GM12878 (cell line): Measurements from ENCODE around the gene GK. TPM values are rescaled to one million over a fixed set of nuclear protein-coding genes. Genes with fewer than 3 reads are reported as not detected.

Source experiments
- BACH1 ChIP-seq: fragments of 450-650 bp; IDR thresholded peaks from 2 replicates; pipeline ENCODE4 v1.6.1; 2017; ENCODE audit warnings: mild to moderate bottlenecking, borderline replicate concordance
- ESRRA ChIP-seq: IDR thresholded peaks from 2 replicates; pipeline ENCODE4 v1.6.1; 2012; ENCODE audit warnings: mild to moderate bottlenecking, low read length, improper control_type of control experiment
- EZH2 ChIP-seq: IDR thresholded peaks from 2 replicates; pipeline ENCODE4 v1.6.1; 2012; ENCODE audit warnings: low read depth, mild to moderate bottlenecking, control low read depth, inconsistent platforms, low read length, borderline replicate concordance; ENCODE audit not compliant: control insufficient read depth
- HDGF ChIP-seq: fragments of 450-650 bp; IDR thresholded peaks from 2 replicates; pipeline ENCODE4 v1.6.1; 2016; ENCODE audit warnings: antibody characterized with exemption
- IKZF2 ChIP-seq, 2 experiments: fragments of 450-650 bp; IDR thresholded peaks; 2 replicates each; pipeline ENCODE4 v1.6.1; 2017; ENCODE audit warnings: mild to moderate bottlenecking in 2 of 2, moderate library complexity in 2 of 2
- JUNB ChIP-seq: IDR thresholded peaks from 2 replicates; pipeline ENCODE4 v1.6.1; 2016; ENCODE audit warnings: antibody characterized with exemption, mild to moderate bottlenecking
- KAT2A ChIP-seq: conservative IDR thresholded peaks from 2 replicates; pipeline ENCODE4 v1.6.1; 2011; ENCODE audit warnings: low read depth, low read length; ENCODE audit not compliant: control insufficient read depth
- RAD21 ChIP-seq: IDR thresholded peaks from 2 replicates; pipeline ENCODE4 v1.6.1; 2011; ENCODE audit warnings: mild to moderate bottlenecking, low read depth, low read length, moderate library complexity; ENCODE audit not compliant: insufficient read depth
- RBBP5 ChIP-seq: fragments of 200-600 bp; sonication (generic); conservative IDR thresholded peaks from 2 replicates; pipeline ENCODE4 v1.6.1; 2016
- RELA ChIP-seq: fragments of 450-650 bp; IDR thresholded peaks from 2 replicates; pipeline ENCODE4 v1.8.0; 2014; ENCODE audit warnings: borderline replicate concordance; ENCODE audit not compliant: partially characterized antibody
- SP1 ChIP-seq: IDR thresholded peaks from one replicate; pipeline ENCODE4 v1.6.1; 2011; ENCODE audit warnings: low read depth, low read length
- SREBF2 ChIP-seq: IDR thresholded peaks from 2 replicates; pipeline ENCODE4 v1.6.1; 2012; ENCODE audit warnings: mild to moderate bottlenecking, low read length
- SUZ12 ChIP-seq: fragments of 200-600 bp; sonication (generic); IDR thresholded peaks from one replicate; pipeline ENCODE4 v1.6.1; 2018; ENCODE audit warnings: antibody characterized with exemption, mild to moderate bottlenecking; ENCODE audit not compliant: unreplicated experiment
- YY1 ChIP-seq: IDR thresholded peaks from 2 replicates; pipeline ENCODE4 v1.6.1; 2011; ENCODE audit warnings: low read depth, mild to moderate bottlenecking, low read length
- polyA plus RNA-seq, 11 experiments: library from polyadenylated mRNA; depleted of rRNA in 4 of 11; unstranded in 6 of 11; stranded (reverse) in 5 of 11; fragments of >200 nt; fragmentation: Nextera tagmentation in 4 of 11; fragmentation: Illumina TruSeq in 1 of 11; extraction: Ambion mirVana in 4 of 11; extraction: Trizol in 1 of 11; gene quantifications; 1 replicate in 1 of 11; 2 replicates in 10 of 11; pipeline versions ENCODE4 v1.2.1 to v1.2.3, GENCODE V29; 2011 to 2016; ENCODE audit warnings: inconsistent platforms in 2 of 11, missing spikeins in 2 of 11, low read depth in 1 of 11
- total RNA-seq, 4 experiments: library from RNA; depleted of rRNA in 3 of 4; stranded (reverse); fragments of >200 nt in 3 of 4; fragmentation: Illumina TruSeq in 1 of 4; extraction: Trizol in 1 of 4; gene quantifications; 2 replicates each; pipeline versions ENCODE4 v1.2.1 to v1.2.3, GENCODE V29; 2013 to 2021
- TF ChIP-seq, protein P1 (sequence below): IDR thresholded peaks from 2 replicates; pipeline ENCODE4 v1.6.1; 2012; ENCODE audit warnings: low read length, inconsistent platforms
- TF ChIP-seq, protein P2 (sequence below): IDR thresholded peaks from 2 replicates; pipeline ENCODE4 v1.6.1; 2012; ENCODE audit warnings: low read depth, low read length, improper control_type of control experiment
- TF ChIP-seq, protein P3 (sequence below): IDR thresholded peaks from 2 replicates; pipeline ENCODE4 v1.6.1; 2012; ENCODE audit warnings: improper control_type of control experiment, low read depth, low read length; ENCODE audit not compliant: insufficient replicate concordance
- TF ChIP-seq, protein P4 (sequence below): fragments of 450-650 bp; IDR thresholded peaks from 2 replicates; pipeline ENCODE4 v1.6.1; 2017; ENCODE audit warnings: mild to moderate bottlenecking
- TF ChIP-seq, protein P5 (sequence below): IDR thresholded peaks from 2 replicates; pipeline ENCODE4 v1.6.1; 2012; ENCODE audit warnings: mild to moderate bottlenecking, low read depth, low read length

The GK gene
- total and polyA plus RNA-seq, 10 of the 15 experiments (the other 5 are each of a cell fraction or from before 2014, with no cell fraction given): 6.3 to 22.3 (median 11.1) TPM

DNA sequence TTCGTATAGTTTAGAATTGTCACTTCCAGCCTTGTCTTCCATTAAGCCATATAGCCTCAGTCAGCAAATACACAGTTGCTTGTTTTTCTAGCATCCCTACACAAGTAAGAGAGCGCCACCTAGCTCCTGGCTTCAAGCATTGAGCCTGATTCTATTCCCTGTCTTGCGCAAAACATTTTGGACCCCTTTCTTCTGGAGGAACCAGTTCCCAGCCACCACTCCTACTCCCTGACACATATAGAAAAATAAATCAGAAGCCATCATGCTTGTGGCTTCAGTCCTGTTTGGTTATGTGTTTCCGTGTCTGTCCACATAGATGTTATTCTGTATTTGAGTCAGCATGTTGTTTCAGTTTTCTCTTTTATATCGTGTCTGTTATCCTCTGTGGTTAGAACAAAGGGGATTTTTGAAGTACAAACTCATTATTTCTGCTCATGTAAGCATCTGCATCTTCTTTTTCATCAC is 59.9 kb downstream of the GK start (continued):
- TF ChIP-seq, protein P1, sequence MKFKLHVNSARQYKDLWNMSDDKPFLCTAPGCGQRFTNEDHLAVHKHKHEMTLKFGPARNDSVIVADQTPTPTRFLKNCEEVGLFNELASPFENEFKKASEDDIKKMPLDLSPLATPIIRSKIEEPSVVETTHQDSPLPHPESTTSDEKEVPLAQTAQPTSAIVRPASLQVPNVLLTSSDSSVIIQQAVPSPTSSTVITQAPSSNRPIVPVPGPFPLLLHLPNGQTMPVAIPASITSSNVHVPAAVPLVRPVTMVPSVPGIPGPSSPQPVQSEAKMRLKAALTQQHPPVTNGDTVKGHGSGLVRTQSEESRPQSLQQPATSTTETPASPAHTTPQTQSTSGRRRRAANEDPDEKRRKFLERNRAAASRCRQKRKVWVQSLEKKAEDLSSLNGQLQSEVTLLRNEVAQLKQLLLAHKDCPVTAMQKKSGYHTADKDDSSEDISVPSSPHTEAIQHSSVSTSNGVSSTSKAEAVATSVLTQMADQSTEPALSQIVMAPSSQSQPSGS: peak; percentile 92
- TF ChIP-seq KAT2A (no peak), IKZF2 (IDR thresholded peaks at IDR 0.05) (peak; percentile 97 to 98), SREBF2 (no peak), BACH1 (peak; percentile 92), SUZ12 (no peak), SP1 (peak; percentile 49), EZH2 (no peak), ESRRA (no peak), JUNB (peak; percentile 99), HDGF (no peak), RELA (peak; percentile 37), RBBP5 (no peak), RAD21 (peak; percentile 46; the same call in 1 of the 2 replicates), YY1 (peak; percentile 62; the same call in 1 of the 2 replicates)
- TF ChIP-seq, protein P2, sequence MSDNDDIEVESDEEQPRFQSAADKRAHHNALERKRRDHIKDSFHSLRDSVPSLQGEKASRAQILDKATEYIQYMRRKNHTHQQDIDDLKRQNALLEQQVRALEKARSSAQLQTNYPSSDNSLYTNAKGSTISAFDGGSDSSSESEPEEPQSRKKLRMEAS: no peak
- TF ChIP-seq, protein P3, sequence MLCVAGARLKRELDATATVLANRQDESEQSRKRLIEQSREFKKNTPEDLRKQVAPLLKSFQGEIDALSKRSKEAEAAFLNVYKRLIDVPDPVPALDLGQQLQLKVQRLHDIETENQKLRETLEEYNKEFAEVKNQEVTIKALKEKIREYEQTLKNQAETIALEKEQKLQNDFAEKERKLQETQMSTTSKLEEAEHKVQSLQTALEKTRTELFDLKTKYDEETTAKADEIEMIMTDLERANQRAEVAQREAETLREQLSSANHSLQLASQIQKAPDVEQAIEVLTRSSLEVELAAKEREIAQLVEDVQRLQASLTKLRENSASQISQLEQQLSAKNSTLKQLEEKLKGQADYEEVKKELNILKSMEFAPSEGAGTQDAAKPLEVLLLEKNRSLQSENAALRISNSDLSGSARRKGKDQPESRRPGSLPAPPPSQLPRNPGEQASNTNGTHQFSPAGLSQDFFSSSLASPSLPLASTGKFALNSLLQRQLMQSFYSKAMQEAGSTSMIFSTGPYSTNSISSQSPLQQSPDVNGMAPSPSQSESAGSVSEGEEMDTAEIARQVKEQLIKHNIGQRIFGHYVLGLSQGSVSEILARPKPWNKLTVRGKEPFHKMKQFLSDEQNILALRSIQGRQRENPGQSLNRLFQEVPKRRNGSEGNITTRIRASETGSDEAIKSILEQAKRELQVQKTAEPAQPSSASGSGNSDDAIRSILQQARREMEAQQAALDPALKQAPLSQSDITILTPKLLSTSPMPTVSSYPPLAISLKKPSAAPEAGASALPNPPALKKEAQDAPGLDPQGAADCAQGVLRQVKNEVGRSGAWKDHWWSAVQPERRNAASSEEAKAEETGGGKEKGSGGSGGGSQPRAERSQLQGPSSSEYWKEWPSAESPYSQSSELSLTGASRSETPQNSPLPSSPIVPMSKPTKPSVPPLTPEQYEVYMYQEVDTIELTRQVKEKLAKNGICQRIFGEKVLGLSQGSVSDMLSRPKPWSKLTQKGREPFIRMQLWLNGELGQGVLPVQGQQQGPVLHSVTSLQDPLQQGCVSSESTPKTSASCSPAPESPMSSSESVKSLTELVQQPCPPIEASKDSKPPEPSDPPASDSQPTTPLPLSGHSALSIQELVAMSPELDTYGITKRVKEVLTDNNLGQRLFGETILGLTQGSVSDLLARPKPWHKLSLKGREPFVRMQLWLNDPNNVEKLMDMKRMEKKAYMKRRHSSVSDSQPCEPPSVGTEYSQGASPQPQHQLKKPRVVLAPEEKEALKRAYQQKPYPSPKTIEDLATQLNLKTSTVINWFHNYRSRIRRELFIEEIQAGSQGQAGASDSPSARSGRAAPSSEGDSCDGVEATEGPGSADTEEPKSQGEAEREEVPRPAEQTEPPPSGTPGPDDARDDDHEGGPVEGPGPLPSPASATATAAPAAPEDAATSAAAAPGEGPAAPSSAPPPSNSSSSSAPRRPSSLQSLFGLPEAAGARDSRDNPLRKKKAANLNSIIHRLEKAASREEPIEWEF: no peak
- TF ChIP-seq, protein P4, sequence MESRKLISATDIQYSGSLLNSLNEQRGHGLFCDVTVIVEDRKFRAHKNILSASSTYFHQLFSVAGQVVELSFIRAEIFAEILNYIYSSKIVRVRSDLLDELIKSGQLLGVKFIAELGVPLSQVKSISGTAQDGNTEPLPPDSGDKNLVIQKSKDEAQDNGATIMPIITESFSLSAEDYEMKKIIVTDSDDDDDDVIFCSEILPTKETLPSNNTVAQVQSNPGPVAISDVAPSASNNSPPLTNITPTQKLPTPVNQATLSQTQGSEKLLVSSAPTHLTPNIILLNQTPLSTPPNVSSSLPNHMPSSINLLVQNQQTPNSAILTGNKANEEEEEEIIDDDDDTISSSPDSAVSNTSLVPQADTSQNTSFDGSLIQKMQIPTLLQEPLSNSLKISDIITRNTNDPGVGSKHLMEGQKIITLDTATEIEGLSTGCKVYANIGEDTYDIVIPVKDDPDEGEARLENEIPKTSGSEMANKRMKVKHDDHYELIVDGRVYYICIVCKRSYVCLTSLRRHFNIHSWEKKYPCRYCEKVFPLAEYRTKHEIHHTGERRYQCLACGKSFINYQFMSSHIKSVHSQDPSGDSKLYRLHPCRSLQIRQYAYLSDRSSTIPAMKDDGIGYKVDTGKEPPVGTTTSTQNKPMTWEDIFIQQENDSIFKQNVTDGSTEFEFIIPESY: no peak
- TF ChIP-seq, protein P5, sequence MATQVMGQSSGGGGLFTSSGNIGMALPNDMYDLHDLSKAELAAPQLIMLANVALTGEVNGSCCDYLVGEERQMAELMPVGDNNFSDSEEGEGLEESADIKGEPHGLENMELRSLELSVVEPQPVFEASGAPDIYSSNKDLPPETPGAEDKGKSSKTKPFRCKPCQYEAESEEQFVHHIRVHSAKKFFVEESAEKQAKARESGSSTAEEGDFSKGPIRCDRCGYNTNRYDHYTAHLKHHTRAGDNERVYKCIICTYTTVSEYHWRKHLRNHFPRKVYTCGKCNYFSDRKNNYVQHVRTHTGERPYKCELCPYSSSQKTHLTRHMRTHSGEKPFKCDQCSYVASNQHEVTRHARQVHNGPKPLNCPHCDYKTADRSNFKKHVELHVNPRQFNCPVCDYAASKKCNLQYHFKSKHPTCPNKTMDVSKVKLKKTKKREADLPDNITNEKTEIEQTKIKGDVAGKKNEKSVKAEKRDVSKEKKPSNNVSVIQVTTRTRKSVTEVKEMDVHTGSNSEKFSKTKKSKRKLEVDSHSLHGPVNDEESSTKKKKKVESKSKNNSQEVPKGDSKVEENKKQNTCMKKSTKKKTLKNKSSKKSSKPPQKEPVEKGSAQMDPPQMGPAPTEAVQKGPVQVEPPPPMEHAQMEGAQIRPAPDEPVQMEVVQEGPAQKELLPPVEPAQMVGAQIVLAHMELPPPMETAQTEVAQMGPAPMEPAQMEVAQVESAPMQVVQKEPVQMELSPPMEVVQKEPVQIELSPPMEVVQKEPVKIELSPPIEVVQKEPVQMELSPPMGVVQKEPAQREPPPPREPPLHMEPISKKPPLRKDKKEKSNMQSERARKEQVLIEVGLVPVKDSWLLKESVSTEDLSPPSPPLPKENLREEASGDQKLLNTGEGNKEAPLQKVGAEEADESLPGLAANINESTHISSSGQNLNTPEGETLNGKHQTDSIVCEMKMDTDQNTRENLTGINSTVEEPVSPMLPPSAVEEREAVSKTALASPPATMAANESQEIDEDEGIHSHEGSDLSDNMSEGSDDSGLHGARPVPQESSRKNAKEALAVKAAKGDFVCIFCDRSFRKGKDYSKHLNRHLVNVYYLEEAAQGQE: 0 out of 2 replicates have a peak, but pooled peaks have one; percentile 18
